Measurements from ENCODE around the gene DYRK1A.

Gene DYRK1A

DNA sequence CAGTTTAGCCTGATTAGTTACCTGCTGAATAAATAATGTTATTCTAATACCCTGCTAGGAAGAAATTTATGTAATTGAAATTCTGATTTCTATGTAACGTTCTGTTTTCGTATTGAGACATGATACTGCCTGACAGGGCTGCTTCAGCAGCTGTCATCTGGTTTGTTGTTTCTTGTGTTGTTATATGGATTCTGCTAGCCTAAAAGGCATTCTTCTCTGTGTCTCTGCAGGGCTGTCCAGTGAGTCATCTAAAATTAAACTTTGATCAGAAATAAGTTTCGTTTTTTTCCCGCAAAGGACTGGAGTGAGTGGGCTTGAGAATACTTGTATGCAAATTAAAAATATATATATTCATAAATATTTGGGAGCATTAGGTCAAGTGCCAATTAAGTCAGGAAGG, 93.0 kb downstream of the DYRK1A start:
- H3K4me3 Mint-ChIP-seq: no peak overlapping the region
- no peak overlapping the region for H3K27ac Mint-ChIP-seq
- no peak for ATAC-seq
- no peaks in the 10 kb centered on the region for H3K9me3 Mint-ChIP-seq
- no peaks in the 10 kb centered on the region for H3K27me3 Mint-ChIP-seq
- H3K4me1 Mint-ChIP-seq: peaks cover 76% of the 10 kb centered on the region
- no peaks in the 10 kb centered on the region for H3K36me3 Mint-ChIP-seq

GRCh38 chr21:37460196-37460595, 93.6 kb downstream of the DYRK1A start:
- no peaks in the 10 kb centered on the region for H3K36me3 Mint-ChIP-seq
- H3K27me3 Mint-ChIP-seq: no peaks in the 10 kb centered on the region
- no peak overlapping the region for H3K4me3 Mint-ChIP-seq
- ATAC-seq: no peak
- peaks cover 70% of the 10 kb centered on the region for H3K4me1 Mint-ChIP-seq
- no peak overlapping the region for H3K27ac Mint-ChIP-seq
- H3K9me3 Mint-ChIP-seq: no peaks in the 10 kb centered on the region

GRCh38 chr21:37461479-37461878, 94.9 kb downstream of the DYRK1A start:
- no peak overlapping the region for H3K4me3 Mint-ChIP-seq
- no peaks in the 10 kb centered on the region for H3K9me3 Mint-ChIP-seq
- H3K27ac Mint-ChIP-seq: no peak overlapping the region
- peaks cover 7% of the 10 kb centered on the region for H3K36me3 Mint-ChIP-seq
- H3K27me3 Mint-ChIP-seq: no peaks in the 10 kb centered on the region
- H3K4me1 Mint-ChIP-seq: peaks cover 69% of the 10 kb centered on the region
- no peak for ATAC-seq

- no peaks in the 10 kb centered on the region for H3K9me3 Mint-ChIP-seq
- H3K4me1 Mint-ChIP-seq: peaks cover 69% of the 10 kb centered on the region
- H3K27ac Mint-ChIP-seq: no peak overlapping the region
- peaks cover 12% of the 10 kb centered on the region for H3K36me3 Mint-ChIP-seq
- H3K4me3 Mint-ChIP-seq: no peak overlapping the region
- H3K27me3 Mint-ChIP-seq: no peaks in the 10 kb centered on the region
- ATAC-seq: no peak
Observed at GRCh38 chr21:37462087-37462861, 95.7 kb downstream of the DYRK1A start.

GRCh38 chr21:37463083-37463801, 96.7 kb downstream of the DYRK1A start:
- Mint-ChIP-seq H3K4me1 (peaks cover 69% of the 10 kb centered on the region), H3K4me3 (no peak overlapping the region)

DNA sequence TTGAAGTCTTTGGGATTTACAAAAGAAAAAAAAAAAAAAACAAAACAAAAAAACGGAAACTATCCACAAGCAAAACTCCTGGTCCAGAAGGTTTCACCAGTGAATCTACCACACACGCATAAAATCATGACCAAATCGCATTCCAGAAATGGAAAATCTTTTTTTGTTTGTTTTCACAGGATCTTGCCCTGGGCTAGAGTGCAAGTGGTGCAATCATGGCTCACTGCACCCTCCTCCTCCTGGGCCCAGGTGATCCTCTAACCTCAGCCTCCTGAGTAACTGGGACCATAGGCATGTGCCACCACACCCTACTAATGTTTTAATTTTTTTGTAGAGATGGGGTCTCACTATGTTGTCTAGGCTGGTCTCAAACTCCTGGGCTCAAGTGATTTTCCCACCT, 100.5 kb downstream of the DYRK1A start:
- Mint-ChIP-seq H3K27me3 (no peaks in the 10 kb centered on the region), H3K4me1 (peaks cover 85% of the 10 kb centered on the region), H3K9me3 (peaks cover 3% of the 10 kb centered on the region), H3K36me3 (peaks cover 42% of the 10 kb centered on the region), H3K27ac (no peak overlapping the region), H3K4me3 (no peak overlapping the region)
- no peak for ATAC-seq

More at GRCh38 chr21:37463083-37463801, 96.7 kb downstream of the DYRK1A start:
- Mint-ChIP-seq H3K27me3 (no peaks in the 10 kb centered on the region), H3K36me3 (peaks cover 21% of the 10 kb centered on the region), H3K9me3 (no peaks in the 10 kb centered on the region), H3K27ac (no peak overlapping the region)
- ATAC-seq: peak; percentile 64

GRCh38 chr21:37468909-37469308, 102.3 kb downstream of the DYRK1A start:
- no peaks in the 10 kb centered on the region for H3K27me3 Mint-ChIP-seq
- H3K9me3 Mint-ChIP-seq: peaks cover 3% of the 10 kb centered on the region
- ATAC-seq: no peak
- peak overlapping the region; percentile 36 for H3K27ac Mint-ChIP-seq
- H3K36me3 Mint-ChIP-seq: peaks cover 42% of the 10 kb centered on the region
- H3K4me3 Mint-ChIP-seq: no peak overlapping the region
- peaks cover 74% of the 10 kb centered on the region for H3K4me1 Mint-ChIP-seq

GRCh38 chr21:37469441-37469840, 102.9 kb downstream of the DYRK1A start:
- peaks cover 70% of the 10 kb centered on the region for H3K4me1 Mint-ChIP-seq
- peaks cover 3% of the 10 kb centered on the region for H3K9me3 Mint-ChIP-seq
- H3K27ac Mint-ChIP-seq: no peak overlapping the region
- no peaks in the 10 kb centered on the region for H3K27me3 Mint-ChIP-seq
- peaks cover 42% of the 10 kb centered on the region for H3K36me3 Mint-ChIP-seq
- ATAC-seq: no peak
- H3K4me3 Mint-ChIP-seq: no peak overlapping the region

GRCh38 chr21:37472581-37472980, 106.0 kb downstream of the DYRK1A start:
- peaks cover 27% of the 10 kb centered on the region for H3K36me3 Mint-ChIP-seq
- peaks cover 3% of the 10 kb centered on the region for H3K9me3 Mint-ChIP-seq
- H3K27ac Mint-ChIP-seq: no peak overlapping the region
- H3K4me1 Mint-ChIP-seq: peaks cover 74% of the 10 kb centered on the region
- no peak for ATAC-seq
- no peaks in the 10 kb centered on the region for H3K27me3 Mint-ChIP-seq
- H3K4me3 Mint-ChIP-seq: no peak overlapping the region

DNA sequence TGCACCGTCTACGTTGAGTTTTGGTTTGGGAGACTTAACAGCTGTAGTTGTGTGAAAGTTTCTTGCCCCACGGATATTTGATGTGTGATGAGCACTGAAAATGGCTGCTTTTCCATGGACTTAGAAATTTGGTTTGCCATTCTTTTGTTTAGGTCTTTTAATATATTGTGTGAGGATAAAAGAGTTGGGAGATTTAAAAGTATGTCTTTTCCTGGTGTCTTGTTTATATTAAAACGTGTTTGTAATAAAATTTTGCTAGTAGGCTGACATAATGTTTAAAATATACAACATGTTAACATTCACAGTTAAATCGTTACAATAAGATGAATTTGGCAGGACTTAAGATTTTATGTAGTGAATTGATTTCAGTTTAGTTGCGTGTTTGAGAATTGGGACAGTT, 106.9 kb downstream of the DYRK1A start:
- Mint-ChIP-seq H3K27ac (no peak overlapping the region), H3K27me3 (no peaks in the 10 kb centered on the region), H3K36me3 (peaks cover 19% of the 10 kb centered on the region), H3K4me1 (peaks cover 66% of the 10 kb centered on the region), H3K4me3 (no peak overlapping the region), H3K9me3 (peaks cover 3% of the 10 kb centered on the region)
- no peak for ATAC-seq

GRCh38 chr21:37474342-37474741, 107.8 kb downstream of the DYRK1A start:
- H3K27ac Mint-ChIP-seq: no peak overlapping the region
- ATAC-seq: no peak
- H3K4me3 Mint-ChIP-seq: no peak overlapping the region
- no peaks in the 10 kb centered on the region for H3K27me3 Mint-ChIP-seq
- peaks cover 11% of the 10 kb centered on the region for H3K36me3 Mint-ChIP-seq
- peaks cover 58% of the 10 kb centered on the region for H3K4me1 Mint-ChIP-seq
- no peaks in the 10 kb centered on the region for H3K9me3 Mint-ChIP-seq

DNA sequence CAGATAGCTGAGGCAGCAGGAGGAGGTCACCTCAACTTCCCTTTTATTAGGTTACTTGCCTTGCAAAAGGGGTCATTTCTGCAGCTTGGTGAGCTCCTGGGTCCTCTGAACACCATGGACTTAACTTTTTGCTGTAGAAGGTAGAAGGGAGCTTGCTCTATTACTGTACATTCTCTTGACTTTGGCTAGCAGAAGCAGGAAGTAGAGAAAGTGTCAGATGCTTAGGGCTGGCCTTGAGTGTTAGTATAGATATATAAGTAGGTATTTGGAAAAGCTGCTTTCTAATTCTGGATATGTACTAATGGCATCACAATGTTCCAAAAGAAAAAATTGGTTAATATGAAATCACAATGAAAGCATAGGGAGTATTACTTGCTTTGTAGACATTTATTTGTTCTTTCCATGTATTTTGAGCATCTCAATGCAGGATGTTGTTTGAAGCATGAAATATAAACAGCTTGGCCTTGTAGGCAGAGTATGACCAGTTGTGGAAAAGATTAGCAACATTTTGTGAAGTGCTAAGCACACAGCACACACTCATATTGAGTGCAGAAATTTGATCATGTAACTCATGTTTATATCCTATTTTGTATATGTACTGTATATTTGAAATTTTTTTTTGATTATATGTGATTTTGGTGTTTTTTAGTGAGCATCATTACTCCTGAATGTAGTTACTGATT, 108.8 kb downstream of the DYRK1A start:
- Mint-ChIP-seq H3K36me3 (peaks cover 11% of the 10 kb centered on the region), H3K4me1 (peaks cover 50% of the 10 kb centered on the region), H3K9me3 (no peaks in the 10 kb centered on the region), H3K4me3 (no peak overlapping the region), H3K27ac (no peak overlapping the region), H3K27me3 (no peaks in the 10 kb centered on the region)
- ATAC-seq: no peak

DNA sequence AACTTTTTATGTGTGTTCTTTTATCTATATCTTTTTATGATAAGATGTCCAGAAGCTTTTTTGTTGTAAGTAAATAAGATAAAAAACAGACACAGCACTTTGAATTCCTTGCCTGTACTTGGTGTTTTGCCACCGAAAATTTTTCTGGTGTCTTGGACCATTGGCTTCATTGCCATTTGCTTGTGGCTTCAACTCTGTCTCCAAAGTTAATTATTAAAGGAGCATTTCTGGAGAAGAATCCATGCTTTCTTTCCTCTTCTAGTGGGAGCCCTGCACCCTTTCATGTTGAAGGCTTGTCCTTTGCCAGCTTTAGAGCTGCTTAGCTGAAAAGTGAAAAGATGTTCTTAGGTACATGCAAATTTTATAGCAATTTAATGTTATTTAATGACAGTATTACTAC, 112.2 kb downstream of the DYRK1A start:
- H3K36me3 Mint-ChIP-seq: peaks cover 20% of the 10 kb centered on the region
- no peak overlapping the region for H3K27ac Mint-ChIP-seq
- no peaks in the 10 kb centered on the region for H3K9me3 Mint-ChIP-seq
- no peaks in the 10 kb centered on the region for H3K27me3 Mint-ChIP-seq
- H3K4me1 Mint-ChIP-seq: peaks cover 26% of the 10 kb centered on the region
- no peak overlapping the region for H3K4me3 Mint-ChIP-seq
- ATAC-seq: no peak

GRCh38 chr21:37483776-37484175, 117.2 kb downstream of the DYRK1A start:
- Mint-ChIP-seq H3K27ac (no peak overlapping the region), H3K36me3 (peaks cover 25% of the 10 kb centered on the region), H3K4me1 (no peaks in the 10 kb centered on the region), H3K9me3 (no peaks in the 10 kb centered on the region), H3K27me3 (no peaks in the 10 kb centered on the region), H3K4me3 (no peak overlapping the region)
- ATAC-seq: no peak

DNA sequence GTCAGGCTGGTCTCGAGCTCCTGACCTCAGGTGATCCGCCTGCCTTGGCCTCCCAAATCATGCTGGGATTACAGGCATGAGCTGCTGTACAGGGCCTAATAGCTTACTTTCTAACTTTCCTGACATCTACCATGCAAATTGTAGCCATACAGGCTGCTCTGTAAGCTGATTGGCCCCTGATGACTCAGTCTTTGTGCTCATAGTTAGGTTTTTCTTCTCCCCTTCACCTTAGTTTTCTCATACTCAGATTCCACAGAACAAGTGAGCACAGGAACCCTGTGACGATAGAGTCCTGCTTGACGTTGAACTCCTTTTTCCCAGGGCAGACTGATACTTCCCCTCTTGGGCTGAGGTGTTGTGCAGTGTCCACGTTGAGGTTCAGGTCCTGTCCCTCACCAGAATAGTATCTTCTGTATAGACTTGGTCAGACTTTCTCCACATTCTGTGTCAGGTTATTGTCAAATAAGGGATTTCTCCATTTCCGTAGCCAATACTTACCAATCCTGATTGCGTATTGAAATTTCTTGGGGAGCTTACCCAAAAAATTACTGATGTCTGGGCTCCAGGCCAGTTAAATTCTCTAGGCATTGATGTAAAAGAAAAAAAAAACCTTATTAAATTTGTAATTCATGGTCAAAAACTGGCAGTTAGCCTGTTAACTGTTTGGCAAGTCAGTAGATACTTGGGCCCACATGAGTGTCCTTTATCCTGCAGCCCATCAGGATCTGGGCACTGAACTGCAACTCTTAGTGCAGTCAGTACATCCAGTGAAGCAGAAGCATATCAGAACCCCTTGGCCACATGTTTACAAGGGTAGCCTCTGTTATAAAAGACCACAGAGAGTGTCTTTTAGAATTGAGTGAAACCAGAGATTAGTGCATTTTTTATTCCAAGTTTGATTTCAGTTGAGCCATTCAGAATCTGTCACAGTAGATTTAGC, 118.2 kb downstream of the DYRK1A start:
- no peak for ATAC-seq
- no peaks in the 10 kb centered on the region for H3K9me3 Mint-ChIP-seq
- H3K27ac Mint-ChIP-seq: no peak overlapping the region
- no peaks in the 10 kb centered on the region for H3K27me3 Mint-ChIP-seq
- H3K4me3 Mint-ChIP-seq: no peak overlapping the region
- H3K36me3 Mint-ChIP-seq: peaks cover 25% of the 10 kb centered on the region
- H3K4me1 Mint-ChIP-seq: no peaks in the 10 kb centered on the region

Measured in stimulated activated memory B cell treated with anti-CD40 and anti-IgM and Interleukin-4, amounts not matched to agents 10 μg/mL and 1 μg/mL and 100 μg/mL, for 72 hours (primary cell).